Cardiac fibroblast (primary cell): ENCODE results near the gene TTC28.
"Not testable (repeated sequence)": the region's sequence is repeated elsewhere in the genome, so short reads cannot be mapped to it uniquely, and the experiment has no call there.

Source experiments
- DNase-seq, 2 donors: peaks; one replicate each; pipeline versions ENCODE4 v3.0.0 to v3.0.0-alpha.2; 2010; ENCODE audit warnings: low read depth in 2 of 2
- H3K4me3 ChIP-seq, 2 donors: replicated peaks in 1 of 2; 1 replicate in 1 of 2; 2 replicates in 1 of 2; pipeline ENCODE4 v1.5.1; 2011; ENCODE audit warnings: low read depth in 2 of 2, low read length in 2 of 2, mild to moderate bottlenecking in 2 of 2, moderate library complexity in 1 of 2
- TF ChIP-seq, protein P1 (sequence below): IDR thresholded peaks from one replicate; pipeline ENCODE4 v1.5.1; 2011; ENCODE audit warnings: low read depth, mild to moderate bottlenecking, low read length, inconsistent platforms

Gene TTC28

DNA sequence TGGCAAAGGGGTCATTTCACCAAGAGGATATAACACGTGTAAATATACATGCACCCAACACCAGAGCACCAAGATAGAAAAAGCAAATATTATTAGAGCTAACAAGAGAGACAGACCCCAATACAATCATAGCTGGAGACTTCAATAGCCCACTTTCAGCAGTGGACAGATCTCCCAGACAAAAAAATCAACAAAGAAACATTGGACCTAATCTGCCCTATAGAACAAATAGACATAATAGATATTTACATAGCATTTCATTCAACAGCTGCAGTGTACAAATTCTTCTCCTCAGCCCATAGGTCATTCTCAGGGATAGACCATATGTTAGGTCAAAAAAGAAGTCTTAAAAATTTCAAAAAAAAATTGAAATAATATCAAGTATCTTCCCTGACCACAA is 312.8 kb downstream of the TTC28 start:
- no peak overlapping the region for H3K4me3 ChIP-seq
- DNase-seq = no peak
- TF ChIP-seq, protein P1, sequence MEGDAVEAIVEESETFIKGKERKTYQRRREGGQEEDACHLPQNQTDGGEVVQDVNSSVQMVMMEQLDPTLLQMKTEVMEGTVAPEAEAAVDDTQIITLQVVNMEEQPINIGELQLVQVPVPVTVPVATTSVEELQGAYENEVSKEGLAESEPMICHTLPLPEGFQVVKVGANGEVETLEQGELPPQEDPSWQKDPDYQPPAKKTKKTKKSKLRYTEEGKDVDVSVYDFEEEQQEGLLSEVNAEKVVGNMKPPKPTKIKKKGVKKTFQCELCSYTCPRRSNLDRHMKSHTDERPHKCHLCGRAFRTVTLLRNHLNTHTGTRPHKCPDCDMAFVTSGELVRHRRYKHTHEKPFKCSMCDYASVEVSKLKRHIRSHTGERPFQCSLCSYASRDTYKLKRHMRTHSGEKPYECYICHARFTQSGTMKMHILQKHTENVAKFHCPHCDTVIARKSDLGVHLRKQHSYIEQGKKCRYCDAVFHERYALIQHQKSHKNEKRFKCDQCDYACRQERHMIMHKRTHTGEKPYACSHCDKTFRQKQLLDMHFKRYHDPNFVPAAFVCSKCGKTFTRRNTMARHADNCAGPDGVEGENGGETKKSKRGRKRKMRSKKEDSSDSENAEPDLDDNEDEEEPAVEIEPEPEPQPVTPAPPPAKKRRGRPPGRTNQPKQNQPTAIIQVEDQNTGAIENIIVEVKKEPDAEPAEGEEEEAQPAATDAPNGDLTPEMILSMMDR = no peak

GRCh38 chr22:28365371-28365770 is 314.3 kb downstream of the TTC28 start:
- no peak overlapping the region for H3K4me3 ChIP-seq
- TF ChIP-seq, protein P1 = no peak

DNA sequence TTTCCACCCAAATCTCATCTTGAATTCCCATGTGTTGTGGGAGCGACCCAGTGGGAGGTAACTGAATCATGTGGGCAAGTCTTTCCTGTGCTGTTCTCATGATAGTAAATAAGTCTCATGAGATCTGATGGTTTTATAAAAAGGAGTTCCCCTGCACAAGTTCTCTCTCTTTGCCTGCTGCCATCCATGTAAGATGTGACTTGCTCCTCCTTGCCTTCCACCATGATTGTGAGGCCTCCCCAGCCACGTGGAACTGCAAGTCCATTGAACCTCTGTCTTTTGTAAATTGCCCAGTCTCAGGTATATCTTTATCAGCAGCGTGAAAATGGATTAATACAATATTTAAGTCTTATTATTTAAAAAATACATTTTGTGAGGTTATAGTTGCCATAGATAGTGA is 315.5 kb downstream of the TTC28 start:
- not testable (repeated sequence) for DNase-seq, H3K4me3 ChIP-seq

More at GRCh38 chr22:28365371-28365770, 314.3 kb downstream of the TTC28 start:
- no peak for DNase-seq

GRCh38 chr22:28360939-28361338 is 318.7 kb downstream of the TTC28 start:
- H3K4me3 ChIP-seq = no peak overlapping the region
- no peak for DNase-seq
- TF ChIP-seq, protein P1 = no peak

DNA sequence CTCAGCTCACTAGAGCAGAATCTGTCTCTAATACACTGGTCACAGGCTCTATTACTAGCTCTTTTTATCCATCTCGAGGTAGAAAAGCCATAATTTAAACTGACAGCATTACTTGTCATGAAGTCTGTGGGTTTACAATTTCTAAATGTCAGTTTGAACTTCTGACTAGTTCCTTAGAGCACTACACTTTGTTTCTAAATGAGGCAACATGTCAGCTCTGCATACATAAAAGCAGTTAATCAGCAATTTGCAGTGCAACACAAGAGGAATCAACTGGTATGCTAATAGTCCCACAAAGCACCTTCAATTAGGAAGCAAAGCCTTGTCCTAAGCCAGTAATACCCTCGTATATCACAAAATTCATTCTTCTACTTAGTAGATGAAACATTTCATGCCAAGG is 321.3 kb downstream of the TTC28 start:
- no peak overlapping the region for H3K4me3 ChIP-seq
- TF ChIP-seq, protein P1 = no peak
- no peak for DNase-seq

GRCh38 chr22:28357193-28357592 is 322.4 kb downstream of the TTC28 start:
- H3K4me3 ChIP-seq = no peak overlapping the region
- TF ChIP-seq, protein P1 = no peak
- DNase-seq = no peak

- TF ChIP-seq, protein P1 = no peak
- no peak overlapping the region for H3K4me3 ChIP-seq
Measured at GRCh38 chr22:28351476-28351875, 328.2 kb downstream of the TTC28 start.

More at GRCh38 chr22:28351476-28351875, 328.2 kb downstream of the TTC28 start:
- no peak for DNase-seq
